Muscle of arm (tissue), 12 donors: ENCODE results near the gene AP2A2. TPM values are rescaled to one million over a fixed set of nuclear protein-coding genes. Genes with fewer than 3 reads are reported as not detected.
A peak's percentile ranks its signal among the peaks of the same experiment; 100 is the strongest.

Source experiments
- DNase-seq: peaks from one replicate; pipeline ENCODE4 v3.0.0-alpha.2; 2013
- polyA plus RNA-seq, 12 donors: library from polyadenylated mRNA; unstranded; fragments of 120-200 nt; gene quantifications; one replicate each; pipeline ENCODE4 v1.2.1, GENCODE V29; 2013; ENCODE audit not compliant: insufficient read length in 12 of 12

Gene AP2A2
- polyA plus RNA-seq, 12 donors, result 39.8 to 131 (median 46.5) TPM; not detected in 1

DNA sequence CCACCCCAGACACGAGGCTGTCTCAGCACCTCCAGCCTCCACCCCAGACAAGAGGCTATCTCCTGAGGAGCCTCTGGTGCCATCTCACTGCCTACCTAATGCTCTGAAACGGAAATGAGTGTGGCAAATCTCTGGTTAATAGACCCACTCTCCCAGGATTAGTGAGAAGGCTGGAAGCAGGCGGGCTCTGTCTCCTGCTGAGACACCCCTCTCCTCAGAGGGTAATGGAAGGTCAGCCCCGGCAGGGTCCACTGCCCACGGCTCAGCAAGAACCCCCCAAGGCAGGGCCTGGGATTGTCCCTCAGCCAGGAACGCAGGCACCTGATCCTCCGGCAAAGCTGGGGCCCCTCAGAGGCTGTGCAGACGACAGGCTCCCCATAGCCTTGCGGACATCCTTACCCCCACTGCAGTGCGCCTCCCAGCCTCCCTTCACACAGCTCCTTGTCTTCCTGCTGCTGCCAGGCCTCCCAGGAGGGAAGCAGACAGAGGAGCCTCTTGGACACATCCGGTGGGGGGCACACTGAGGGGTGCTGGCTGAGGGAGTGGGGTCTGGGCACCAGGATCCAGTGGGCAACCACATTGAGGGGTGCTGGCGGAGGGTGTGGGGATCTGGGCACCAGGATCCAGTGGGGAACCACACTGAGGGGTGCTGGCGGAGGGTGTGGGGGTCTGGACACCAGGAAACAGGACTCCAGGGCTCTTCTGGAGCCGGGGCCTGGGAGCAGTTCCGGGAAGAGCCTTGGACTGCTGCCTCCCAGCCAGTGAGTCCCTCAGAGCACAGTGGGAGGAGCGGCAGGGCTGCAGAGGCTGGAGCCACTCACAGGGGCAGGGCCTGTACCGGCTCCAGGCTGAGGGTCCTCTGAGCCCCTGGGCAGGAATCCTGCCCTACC is 28.2 kb upstream of the AP2A2 start:
- no peak for DNase-seq

DNA sequence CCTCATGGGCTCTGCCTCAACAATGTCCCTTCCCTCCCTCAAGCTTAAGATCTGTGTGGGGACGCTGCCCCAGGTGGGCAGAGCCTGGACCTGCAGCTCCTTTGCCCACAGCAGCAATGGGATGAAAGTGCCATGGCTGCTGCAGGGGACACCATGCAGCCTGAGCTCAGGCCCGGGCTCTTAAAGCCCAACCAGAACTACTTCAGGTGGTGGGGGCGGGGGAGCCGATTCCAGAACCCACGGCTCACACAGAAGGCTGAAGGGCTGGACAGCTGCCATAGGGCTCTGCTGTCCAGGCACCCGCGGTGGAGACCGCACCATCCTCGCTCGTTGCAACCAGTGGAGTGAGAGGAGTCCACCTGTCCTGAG is 27.5 kb upstream of the AP2A2 start:
- no peak for DNase-seq

DNA sequence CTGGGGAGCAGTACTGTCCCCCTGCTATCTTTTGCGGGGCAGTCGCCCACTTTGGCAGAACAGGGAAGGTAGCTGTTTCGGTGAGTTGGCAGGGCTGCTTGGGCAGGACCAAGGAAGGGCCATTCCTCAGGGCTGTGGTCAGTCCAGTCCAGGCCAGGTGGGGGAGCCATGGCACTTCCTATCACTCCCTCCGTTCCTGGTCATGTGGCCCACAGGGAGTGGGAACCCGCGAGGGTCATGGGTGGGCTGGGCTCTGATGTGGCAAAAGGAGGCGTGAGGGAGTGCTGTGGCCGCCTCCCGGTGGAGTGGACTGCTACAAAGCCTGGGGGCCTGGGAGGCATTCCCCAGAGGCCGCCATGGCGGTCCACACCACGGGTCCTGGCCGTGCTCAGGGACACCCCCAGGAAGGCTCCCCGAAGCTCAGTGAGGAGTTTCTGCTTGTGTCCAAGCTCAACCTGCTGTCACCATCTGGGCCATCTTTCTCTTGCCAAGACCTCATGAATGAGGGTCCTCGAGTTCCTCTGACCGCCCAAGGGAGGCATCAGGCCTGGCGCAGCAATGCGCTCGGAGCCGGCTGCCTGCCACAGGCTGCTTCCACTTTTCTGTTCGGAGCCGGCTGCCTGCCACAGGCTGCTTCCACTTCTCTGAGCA is 27.0 kb upstream of the AP2A2 start:
- DNase-seq, result no peak

DNA sequence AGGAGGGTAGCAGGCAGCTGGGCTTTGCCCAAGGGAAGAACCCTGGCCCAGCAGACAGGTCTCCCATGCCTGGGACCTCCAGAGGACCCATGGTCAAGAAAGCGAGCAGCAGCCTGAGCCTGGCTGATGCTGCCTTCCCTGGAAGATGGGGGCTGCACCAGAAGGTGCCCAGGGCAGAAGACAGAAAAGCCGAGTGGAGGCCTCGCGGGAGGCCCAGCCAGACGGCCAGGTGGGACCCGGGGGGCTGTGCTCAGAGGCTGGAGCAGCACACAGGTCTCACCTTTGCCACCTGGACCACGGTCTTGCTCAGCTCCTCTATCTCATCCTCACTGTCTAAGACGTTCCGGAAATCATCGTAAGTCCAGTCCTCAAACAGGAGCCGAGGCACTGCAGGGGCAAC is 25.9 kb upstream of the AP2A2 start:
- no peak for DNase-seq

DNA sequence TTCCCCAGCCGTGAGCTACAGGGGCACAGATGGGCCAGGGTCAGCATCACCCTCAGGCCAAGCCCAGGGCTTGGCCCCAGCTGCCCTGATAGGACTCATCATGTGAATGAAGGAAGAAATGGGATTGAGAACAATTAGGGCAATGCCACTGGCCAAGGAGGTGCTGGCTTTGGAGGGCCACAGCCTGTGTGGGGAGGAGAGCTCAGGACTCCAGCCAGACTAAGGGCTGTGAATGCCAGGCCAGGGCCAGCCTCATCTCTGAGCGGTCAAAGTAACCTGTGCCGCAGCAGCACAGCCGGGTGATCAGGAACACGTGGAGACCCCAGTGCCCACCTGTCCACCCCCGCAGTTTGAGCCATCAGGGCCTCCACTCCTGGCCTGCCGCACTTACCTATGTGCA is 25.1 kb upstream of the AP2A2 start:
- no peak for DNase-seq

DNA sequence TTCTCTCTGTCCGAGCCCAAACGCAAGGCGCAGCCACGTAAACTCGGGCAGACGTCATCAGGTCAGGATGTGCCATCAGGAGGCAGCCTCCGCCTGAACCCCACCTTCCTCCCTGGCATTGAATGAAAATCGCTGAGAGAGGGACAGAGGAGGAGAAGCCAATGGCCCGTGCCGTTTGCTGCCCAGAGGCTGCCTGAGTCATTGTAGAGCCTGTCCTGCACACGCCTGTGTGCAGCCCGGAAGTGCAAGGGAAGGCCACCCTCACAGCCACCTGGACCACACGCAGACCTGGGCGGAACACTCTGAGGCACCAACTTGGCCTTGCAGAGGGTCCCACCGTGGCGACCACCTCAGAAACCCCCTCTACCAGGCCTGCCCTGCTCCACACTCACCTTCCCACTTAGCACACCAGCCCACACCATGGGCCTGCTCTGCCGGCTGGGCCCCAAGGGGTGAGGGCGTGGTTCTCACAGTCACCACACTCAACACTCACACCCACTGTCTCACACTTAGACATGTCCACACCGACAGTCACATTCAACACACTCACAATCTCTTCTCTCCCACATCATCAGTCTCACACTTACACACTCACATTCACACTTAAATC is 24.1 kb upstream of the AP2A2 start:
- no peak for DNase-seq

DNA sequence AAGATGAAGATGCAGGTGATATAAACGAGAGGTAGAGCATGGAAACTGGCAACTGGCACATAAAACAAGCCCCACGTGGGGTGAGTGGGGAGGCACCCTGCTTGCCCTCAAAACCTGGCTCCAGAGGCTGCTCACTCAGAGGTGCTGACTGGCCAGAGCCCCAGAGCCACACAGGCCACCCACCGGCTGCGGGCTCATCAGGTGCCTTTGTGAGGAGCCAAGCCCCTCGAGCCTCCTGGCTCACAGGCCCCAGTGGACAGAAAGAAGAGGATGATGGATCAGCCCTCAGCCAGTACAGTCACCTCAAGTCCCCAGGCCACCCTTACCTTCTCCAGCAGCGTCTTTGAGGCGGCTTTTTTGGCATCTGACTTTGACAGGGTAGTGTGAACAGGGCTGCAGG is 21.3 kb upstream of the AP2A2 start:
- no peak for DNase-seq

DNA sequence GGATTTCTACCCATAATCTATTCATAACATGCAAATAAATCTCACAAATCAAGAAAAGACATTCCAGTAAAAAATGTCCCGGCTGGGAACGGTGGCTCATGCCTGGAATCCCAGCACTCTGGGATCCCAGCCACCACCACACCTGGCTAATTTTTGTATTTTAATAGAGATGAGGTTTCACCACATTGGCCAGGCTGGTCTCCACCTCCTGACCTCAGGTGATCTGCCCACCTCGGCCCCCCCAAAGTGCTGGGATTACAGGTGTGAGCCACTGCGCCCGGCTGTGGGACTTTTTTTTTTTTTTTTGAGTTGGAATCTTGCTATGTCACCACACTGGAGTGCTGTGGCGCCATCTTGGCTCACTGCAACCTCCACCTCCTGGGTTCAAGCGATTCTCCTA is 19.7 kb upstream of the AP2A2 start:
- no peak for DNase-seq

DNA sequence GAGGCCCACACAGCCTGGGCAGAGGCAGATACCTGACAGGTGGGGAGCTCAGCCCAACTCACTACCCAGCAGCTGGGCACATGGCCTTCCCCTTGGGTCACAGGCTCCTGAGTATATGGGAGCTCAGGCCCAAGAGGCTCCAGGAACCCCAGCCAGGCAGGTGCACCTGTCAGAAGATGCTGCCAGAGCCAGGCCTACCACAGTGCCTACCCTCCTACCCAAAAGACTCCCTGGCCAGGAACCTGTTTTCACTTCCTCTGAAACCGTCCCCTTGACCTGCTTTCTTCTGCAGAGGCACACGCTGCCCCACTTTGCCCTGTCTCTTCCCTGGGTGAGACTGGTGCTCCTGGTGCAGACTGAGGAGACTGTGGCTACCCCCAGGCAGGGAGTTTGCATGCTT is 18.0 kb upstream of the AP2A2 start:
- no peak for DNase-seq

DNA sequence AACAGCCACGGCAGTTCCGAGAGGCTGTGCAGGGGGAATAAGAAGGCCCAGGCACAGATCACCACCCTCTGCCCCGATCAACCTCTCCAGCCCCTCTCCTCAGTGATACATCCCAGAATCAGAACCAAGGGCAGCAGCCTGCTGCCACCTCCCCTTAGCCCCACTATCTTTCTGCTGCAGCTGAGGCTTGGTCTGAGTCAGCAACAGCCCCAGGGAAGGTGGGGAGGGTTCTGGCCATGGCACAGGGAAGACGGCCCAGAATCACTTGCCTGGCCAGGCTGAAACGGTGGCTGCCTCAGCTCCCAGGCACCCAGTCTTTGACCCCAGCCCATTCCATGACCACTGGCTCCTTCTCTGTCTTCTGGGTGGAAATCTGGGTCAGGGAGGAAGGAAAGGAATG is 17.4 kb upstream of the AP2A2 start:
- DNase-seq, result no peak

DNA sequence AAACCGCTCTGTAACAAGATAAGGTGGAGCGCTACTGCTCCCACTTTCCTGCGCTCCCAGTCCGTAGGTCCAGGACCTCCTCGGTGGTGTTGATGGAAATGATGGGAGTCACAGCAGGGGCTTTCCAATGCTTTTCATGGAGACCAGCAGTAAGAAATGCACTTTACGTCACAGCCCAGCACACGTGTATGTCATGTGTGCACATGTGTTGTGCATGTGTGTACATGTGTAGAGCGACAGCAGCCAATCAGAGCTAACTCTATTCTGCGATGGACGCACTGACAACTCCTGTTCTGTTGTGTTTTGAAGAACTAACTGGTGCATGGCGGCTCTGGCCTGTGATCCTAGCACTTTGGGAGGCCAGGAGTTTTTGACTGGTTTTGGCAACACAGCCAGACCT is 16.3 kb upstream of the AP2A2 start:
- DNase-seq, result no peak

DNA sequence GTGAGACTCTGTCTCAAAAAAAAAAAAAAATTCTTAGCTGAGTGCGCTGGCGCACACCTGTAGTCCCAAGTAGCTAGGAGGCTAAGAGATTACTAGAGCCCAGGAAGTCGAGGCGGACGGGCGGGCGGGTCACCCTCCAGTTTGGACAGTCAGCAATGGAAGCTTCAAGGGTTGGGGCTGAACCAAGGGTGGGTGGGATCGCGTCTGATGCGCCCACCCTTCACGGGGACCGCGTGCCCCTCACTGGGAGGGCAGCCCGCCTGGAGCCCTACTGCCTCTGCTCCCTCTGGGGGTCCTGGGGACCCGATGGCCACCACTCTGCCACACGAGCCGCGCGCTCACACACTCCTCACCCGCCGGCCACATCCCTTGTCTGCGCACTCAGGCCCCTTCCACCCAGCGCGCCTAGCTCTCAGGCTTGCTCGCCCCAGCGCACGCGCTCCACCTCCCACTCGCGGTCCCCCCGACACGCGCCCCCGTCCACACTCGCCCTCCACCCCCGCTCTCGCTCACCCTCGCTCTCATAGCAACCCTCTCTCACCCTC is 15.6 kb upstream of the AP2A2 start:
- no peak for DNase-seq

DNA sequence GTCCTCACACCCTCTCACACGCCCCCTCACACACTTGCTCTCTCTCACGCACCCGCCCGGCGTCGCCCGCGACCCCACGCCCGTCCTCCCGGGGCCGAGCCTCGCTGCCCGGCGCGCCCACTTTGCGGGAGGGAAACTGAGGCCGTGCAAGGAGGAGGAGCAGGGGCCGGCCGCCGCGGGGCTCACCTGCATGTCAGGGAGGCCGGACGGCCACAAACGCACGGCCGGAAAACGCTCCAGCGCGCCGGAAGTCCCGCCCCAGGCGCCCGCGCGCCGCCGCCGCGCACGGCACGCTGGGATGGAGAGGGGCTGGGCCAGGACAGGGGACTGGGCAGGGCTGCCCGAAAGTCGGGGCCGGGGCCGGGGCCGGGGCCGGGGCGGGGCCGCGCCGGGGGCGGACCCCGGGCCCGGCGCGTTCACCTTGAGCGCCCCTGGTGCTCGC is 15.1 kb upstream of the AP2A2 start, which contains the start of gene CHID1:
CHID1 (minus strand) TSS at position 222 of the 442 bp plus-strand sequence. CDS start 5,994 bp downstream, outside the sequence.
- DNase-seq, result peak; percentile 76

DNA sequence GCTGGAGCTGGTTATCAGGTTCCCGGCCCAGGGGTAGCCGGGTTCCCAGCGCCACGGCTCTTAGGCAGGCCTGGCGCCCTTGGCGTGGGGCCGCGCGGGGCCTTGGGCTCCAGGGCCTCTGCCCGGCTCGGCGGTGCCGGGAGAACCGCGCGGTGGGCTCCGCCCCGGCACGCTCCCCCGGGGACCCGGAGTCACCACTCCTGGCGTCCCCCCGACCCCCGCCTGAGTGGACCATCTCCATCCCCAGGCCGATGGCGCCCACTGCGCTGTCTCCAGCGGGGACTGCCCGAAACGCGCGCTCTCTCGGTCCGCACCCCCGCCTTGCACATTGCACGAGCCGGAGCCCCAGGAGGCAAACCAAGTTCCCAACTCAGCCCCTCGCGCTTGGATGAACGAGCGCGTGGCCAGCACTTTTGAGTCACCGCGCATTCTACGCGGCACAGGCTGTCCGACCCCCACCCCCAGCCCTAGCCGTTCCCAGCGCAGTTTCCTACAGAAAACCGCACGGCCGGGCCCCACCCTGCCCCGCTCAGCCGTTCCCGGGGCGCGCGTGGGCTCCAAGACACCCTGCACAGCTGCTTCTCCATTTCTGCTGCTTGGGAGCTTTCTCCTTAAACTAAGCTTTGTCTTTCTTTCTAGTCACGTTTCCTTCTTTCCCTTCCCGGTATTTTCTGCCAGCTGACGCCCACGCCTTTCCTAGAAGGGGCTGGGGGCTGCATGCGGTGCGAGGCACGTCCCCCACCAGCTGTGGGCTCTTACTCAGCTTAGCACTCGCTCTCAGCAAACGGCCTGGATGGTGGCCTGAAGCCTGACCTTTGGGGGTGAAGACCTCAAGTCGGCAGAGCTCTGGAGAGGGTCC is 14.4 kb upstream of the AP2A2 start:
- no peak for DNase-seq

DNA sequence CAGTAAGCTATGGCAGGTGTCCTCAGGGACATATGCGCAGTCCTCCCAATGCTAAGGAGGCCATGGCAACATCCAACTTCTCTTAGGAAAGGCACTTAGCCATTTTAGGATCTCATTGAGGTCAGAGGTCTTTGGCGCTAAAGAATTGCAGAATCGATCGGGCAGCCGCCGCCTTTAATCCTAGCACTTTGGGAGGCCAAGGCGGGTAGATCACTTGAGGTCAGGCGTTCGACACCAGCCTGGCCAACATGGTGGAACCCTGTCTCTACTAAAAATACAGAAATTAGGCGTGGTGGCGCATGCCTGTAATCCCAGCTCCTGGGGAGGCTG is 13.8 kb upstream of the AP2A2 start:
- DNase-seq, result no peak

DNA sequence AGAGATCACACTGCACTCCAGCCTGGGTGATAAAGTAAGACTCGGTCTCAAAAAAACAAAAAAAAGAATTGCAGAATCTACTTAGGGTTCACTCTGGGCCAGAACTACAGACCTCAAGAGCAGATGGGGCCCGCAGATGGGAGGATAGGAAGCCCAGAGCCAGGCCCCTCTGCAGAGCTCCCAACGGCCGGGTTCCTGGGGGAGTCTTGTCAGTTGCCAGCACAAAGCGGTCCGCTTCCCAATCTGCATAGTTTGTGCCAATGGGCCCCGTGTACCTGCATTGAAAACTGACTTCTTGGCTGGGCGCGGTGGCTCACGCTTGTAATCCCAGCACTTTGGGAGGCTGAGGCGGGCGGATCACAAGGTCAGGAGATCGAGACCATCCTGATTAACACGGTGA is 13.4 kb upstream of the AP2A2 start:
- no peak for DNase-seq

DNA sequence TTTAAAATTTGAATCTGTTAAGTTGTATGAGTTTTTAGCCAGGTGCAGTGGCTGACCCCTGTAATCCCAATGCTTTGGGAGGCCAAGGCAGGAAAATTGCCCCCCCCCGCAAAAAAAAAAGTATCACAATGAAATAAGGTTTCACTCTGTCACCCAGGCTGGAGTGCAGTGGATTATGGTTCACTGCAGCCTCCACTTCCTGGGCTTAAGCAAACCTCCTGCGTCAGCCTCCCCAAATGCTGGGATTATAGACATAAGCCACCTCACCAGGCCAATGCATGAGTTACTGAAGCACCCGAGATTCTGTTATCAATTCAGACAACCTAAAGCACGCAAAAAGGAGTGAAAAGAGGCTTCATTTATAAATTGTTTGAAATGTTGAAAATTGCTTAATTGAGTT is 12.6 kb upstream of the AP2A2 start:
- no peak for DNase-seq

DNA sequence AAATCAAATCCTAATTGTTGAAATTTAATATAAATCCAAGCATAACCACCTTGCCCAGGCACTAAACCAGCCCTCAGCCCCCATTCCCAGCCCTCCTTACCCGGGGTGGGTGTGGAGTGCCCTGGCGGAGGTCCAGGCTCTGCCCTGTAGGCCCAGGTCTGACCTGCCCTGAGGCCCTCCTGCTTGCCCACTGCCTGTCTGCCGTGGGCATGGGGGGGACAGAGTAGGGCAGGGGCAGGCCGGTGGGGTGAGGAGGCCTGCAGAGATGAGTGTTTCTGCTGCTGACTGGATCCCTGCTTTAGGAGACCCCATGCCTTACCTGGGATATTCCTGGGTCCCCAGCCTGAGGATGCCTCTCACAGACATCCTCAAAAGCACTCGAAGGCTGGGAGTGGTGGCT is 11.5 kb upstream of the AP2A2 start:
- DNase-seq, result no peak

DNA sequence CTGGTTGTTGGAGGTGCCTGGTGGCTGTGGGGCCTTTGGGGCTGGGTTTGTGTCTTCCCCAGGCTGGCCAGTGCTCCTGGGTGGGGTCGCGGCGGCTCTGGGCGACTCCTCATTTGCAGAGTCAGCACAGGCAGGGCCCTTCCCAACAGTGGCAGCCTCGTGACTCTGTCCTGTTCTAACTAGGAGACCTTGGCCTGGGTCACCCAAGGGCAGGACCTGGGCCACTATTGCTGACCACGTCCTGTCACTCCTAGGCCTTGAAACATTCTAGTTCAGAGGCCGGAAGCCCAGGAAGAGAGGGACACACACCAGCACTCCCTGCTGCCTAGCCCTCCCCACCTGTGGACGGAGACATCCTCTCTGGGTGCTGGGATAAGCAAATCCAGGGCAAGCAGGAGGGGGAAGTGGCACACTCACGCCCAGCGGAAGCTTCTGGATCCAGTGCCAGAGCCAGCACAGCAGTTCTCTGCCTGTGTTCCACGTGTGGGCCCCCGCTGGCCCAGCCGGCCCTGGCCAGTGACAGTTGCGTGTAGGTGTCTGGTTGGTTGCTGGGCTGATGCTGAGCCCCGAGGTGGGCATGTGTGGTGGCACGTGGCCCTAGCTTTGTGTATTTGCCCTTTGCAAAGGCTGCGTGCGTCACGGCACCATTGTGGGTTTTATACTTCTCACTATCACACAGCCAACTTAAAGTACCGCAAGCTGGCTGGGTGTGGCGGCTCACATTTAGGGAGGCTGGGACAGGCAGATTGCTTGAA is 10.7 kb upstream of the AP2A2 start:
- DNase-seq, result no peak

DNA sequence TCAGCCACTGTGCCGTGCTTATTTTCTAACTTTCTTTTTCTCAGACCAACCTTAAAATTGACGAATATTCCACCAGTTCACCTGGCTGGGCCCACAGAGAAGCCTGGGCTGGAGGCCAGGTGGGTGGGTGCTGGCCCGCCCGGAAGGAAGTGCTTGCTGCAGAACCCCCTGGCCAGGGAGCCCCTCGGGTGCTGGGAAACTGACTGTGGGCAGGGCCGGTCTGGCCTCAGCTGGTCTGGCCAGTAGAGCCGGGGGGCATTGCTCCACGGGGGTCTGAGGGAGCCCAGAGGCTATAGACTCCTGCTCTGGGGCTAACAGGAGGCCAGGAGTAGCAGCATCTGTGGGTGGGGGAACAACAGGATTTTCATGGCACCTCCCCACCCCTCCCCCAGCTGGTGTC is 8.2 kb upstream of the AP2A2 start:
- no peak for DNase-seq
